ENCODE results near the gene CGB7. TPM values are rescaled to one million over a fixed set of nuclear protein-coding genes. Genes with fewer than 3 reads are reported as not detected.

CGB7 gene
- total and polyA plus RNA-seq, 2 of the 13 experiments (the other 11 are each of a cell fraction or from before 2014, with no cell fraction given): 0.07 TPM; not detected in 1

DNA sequence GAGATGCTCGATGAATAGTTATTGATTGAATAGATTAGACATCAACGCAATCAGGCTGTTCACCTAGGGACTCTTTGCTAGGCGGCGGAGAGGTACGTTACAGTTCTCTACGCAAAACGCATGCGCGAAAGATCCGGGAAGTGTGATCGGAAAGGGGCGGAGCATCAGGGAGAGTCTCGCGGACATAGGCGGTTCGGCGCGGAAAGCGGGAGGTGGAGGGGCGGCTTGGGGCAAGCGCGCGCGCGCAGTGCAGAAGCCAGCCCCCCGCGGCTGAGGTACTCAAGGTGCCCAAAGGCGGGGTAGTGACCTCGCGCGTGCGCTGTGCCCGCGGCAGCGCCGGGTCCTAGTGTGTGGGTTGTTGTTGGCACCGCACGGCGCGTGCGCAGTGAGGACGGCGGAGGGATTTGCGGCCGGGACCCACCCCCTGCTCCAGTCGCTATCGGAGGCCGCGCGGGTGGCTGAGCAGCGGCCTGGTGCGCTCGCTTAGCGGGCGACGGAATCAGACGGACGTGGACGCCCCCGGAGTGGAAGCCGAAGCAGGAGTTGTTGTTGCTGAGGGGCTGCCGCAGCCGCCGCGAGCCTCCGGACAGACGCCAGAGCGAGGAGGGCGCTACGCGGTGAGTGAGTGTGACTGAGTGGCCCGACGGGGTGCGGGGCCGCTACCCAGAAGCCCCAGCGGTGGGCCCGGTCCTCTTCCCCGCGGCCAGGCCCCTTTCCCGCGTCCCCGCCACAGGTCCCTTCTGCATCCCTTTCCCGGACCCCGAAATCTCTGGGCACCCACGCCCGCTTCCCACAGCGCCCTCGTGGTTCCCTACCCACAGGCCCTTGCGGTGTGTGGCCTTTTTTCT lies 27.7 kb upstream of the CGB7 start, which contains the start of gene SNRNP70 (continued):
- TF ChIP-seq ZNF816 (CRISPR knock-in tag; IDR thresholded peaks at IDR 0.05; ENCODE audit: borderline replicate concordance) (0 out of 2 replicates have a peak, but pooled peaks have one; percentile 75), ZNF101 (CRISPR knock-in tag; IDR thresholded peaks at IDR 0.05; ENCODE audit: borderline replicate concordance, low read depth) (no peak), GFI1 (CRISPR knock-in tag; IDR thresholded peaks at IDR 0.05; ENCODE audit: borderline replicate concordance) (peak; percentile 75; the same call in 1 of the 2 replicates), MTF1 (CRISPR knock-in tag; IDR thresholded peaks at IDR 0.05) (no peak; the same call in 1 of the 2 replicates), ZNF737 (CRISPR knock-in tag; IDR thresholded peaks at IDR 0.05; ENCODE audit: borderline replicate concordance) (peak; percentile 86; the same call in 1 of the 2 replicates), SMARCC2 (IDR thresholded peaks at IDR 0.05) (no peak), ONECUT2 (CRISPR knock-in tag; IDR thresholded peaks at IDR 0.05) (peak; percentile 48), ZSCAN25 (CRISPR knock-in tag; IDR thresholded peaks at IDR 0.05) (no peak), HMG20B (CRISPR knock-in tag; conservative IDR thresholded peaks at IDR 0.05) (peak; percentile 10; the same call in 1 of the 2 replicates), ZNF644 (CRISPR knock-in tag; IDR thresholded peaks at IDR 0.05; ENCODE audit: low read depth) (no peak), ZNF337 (CRISPR knock-in tag; IDR thresholded peaks at IDR 0.05; ENCODE audit: borderline replicate concordance, low read depth) (no peak), ZNF431 (CRISPR knock-in tag; IDR thresholded peaks at IDR 0.05; ENCODE audit: borderline replicate concordance, low read depth) (peak; percentile 78; the same call in 1 of the 2 replicates), FLYWCH1 (CRISPR knock-in tag; IDR thresholded peaks at IDR 0.05) (no peak), TRIM24 (CRISPR knock-in tag; IDR thresholded peaks at IDR 0.05) (no peak), MXI1 (IDR thresholded peaks at IDR 0.05; ENCODE audit: borderline replicate concordance, low read depth, low read length) (no peak; the same call in 2 of the 3 replicates), ESRRA (CRISPR knock-in tag; IDR thresholded peaks at IDR 0.05; ENCODE audit: low read depth) (no peak), ZNF567 (CRISPR knock-in tag; IDR thresholded peaks at IDR 0.05; ENCODE audit: borderline replicate concordance) (0 out of 2 replicates have a peak, but pooled peaks have one; percentile 8), ZNF720 (CRISPR knock-in tag; IDR thresholded peaks at IDR 0.05) (no peak)
- TF ChIP-seq, protein P1, sequence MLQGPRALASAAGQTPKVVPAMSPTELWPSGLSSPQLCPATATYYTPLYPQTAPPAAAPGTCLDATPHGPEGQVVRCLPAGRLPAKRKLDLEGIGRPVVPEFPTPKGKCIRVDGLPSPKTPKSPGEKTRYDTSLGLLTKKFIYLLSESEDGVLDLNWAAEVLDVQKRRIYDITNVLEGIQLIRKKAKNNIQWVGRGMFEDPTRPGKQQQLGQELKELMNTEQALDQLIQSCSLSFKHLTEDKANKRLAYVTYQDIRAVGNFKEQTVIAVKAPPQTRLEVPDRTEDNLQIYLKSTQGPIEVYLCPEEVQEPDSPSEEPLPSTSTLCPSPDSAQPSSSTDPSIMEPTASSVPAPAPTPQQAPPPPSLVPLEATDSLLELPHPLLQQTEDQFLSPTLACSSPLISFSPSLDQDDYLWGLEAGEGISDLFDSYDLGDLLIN (CRISPR knock-in tag; IDR thresholded peaks at IDR 0.05; ENCODE audit: borderline replicate concordance): no peak
- TF ChIP-seq, protein P2, sequence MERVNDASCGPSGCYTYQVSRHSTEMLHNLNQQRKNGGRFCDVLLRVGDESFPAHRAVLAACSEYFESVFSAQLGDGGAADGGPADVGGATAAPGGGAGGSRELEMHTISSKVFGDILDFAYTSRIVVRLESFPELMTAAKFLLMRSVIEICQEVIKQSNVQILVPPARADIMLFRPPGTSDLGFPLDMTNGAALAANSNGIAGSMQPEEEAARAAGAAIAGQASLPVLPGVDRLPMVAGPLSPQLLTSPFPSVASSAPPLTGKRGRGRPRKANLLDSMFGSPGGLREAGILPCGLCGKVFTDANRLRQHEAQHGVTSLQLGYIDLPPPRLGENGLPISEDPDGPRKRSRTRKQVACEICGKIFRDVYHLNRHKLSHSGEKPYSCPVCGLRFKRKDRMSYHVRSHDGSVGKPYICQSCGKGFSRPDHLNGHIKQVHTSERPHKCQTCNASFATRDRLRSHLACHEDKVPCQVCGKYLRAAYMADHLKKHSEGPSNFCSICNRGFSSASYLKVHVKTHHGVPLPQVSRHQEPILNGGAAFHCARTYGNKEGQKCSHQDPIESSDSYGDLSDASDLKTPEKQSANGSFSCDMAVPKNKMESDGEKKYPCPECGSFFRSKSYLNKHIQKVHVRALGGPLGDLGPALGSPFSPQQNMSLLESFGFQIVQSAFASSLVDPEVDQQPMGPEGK (CRISPR knock-in tag; IDR thresholded peaks at IDR 0.05): peak; percentile 75
- TF ChIP-seq, protein P3, sequence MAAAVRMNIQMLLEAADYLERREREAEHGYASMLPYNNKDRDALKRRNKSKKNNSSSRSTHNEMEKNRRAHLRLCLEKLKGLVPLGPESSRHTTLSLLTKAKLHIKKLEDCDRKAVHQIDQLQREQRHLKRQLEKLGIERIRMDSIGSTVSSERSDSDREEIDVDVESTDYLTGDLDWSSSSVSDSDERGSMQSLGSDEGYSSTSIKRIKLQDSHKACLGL (CRISPR knock-in tag; IDR thresholded peaks at IDR 0.05): peak; percentile 89
- TF ChIP-seq, protein P4, sequence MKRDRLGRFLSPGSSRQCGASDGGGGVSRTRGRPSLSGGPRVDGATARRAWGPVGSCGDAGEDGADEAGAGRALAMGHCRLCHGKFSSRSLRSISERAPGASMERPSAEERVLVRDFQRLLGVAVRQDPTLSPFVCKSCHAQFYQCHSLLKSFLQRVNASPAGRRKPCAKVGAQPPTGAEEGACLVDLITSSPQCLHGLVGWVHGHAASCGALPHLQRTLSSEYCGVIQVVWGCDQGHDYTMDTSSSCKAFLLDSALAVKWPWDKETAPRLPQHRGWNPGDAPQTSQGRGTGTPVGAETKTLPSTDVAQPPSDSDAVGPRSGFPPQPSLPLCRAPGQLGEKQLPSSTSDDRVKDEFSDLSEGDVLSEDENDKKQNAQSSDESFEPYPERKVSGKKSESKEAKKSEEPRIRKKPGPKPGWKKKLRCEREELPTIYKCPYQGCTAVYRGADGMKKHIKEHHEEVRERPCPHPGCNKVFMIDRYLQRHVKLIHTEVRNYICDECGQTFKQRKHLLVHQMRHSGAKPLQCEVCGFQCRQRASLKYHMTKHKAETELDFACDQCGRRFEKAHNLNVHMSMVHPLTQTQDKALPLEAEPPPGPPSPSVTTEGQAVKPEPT (CRISPR knock-in tag; IDR thresholded peaks at IDR 0.05; ENCODE audit: low read depth): no peak
- TF ChIP-seq, protein P5, sequence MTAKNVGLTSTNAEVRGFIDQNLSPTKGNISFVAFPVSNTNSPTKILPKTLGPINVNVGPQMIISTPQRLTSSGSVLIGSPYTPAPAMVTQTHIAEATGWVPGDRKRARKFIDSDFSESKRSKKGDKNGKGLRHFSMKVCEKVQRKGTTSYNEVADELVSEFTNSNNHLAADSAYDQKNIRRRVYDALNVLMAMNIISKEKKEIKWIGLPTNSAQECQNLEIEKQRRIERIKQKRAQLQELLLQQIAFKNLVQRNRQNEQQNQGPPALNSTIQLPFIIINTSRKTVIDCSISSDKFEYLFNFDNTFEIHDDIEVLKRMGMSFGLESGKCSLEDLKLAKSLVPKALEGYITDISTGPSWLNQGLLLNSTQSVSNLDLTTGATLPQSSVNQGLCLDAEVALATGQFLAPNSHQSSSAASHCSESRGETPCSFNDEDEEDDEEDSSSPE (CRISPR knock-in tag; IDR thresholded peaks at IDR 0.05): peak; percentile 73
